GM12864 (cell line): ENCODE data around the gene RBFOX2.

Experiments used
- DNase-seq: peaks from one replicate; pipeline ENCODE4 v3.0.0-alpha.2; 2011; ENCODE audit warnings: low read depth
- H3K4me3 ChIP-seq: 2 replicates; pipeline ENCODE4 v1.5.1; 2011; ENCODE audit warnings: mild to moderate bottlenecking, low read depth, low read length, control low read depth
- TF ChIP-seq, protein P1 (sequence below): IDR thresholded peaks from 2 replicates; pipeline ENCODE4 v1.5.1; 2011; ENCODE audit warnings: low read depth, mild to moderate bottlenecking, moderate library complexity, low read length, control low read depth, inconsistent platforms; ENCODE audit errors: missing control alignments

RBFOX2 gene

DNA sequence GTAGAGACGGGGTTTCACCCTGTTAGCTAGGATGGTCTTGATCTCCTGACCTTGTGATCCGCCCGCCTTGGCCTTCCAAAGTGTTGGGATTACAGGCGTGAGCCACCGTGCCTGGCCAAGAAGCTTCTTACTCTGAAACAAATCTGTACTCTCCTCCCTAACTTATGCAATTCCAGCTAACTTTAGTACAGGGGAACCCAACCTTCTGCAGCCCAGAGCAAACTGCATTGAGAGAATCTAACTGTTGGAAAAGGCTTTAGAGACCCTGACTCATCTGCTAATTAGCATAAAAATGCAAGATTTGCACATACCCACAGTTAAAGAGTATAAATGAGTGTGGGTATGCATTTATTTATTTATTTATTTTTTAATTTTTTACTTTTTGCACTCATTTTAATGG, 246.1 kb downstream of the RBFOX2 start:
- TF ChIP-seq, protein P1, sequence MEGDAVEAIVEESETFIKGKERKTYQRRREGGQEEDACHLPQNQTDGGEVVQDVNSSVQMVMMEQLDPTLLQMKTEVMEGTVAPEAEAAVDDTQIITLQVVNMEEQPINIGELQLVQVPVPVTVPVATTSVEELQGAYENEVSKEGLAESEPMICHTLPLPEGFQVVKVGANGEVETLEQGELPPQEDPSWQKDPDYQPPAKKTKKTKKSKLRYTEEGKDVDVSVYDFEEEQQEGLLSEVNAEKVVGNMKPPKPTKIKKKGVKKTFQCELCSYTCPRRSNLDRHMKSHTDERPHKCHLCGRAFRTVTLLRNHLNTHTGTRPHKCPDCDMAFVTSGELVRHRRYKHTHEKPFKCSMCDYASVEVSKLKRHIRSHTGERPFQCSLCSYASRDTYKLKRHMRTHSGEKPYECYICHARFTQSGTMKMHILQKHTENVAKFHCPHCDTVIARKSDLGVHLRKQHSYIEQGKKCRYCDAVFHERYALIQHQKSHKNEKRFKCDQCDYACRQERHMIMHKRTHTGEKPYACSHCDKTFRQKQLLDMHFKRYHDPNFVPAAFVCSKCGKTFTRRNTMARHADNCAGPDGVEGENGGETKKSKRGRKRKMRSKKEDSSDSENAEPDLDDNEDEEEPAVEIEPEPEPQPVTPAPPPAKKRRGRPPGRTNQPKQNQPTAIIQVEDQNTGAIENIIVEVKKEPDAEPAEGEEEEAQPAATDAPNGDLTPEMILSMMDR, result no peak
- no peak overlapping the region for H3K4me3 ChIP-seq
- DNase-seq, result no peak

- no peak for DNase-seq
- TF ChIP-seq, protein P1, result no peak
- no peak overlapping the region for H3K4me3 ChIP-seq
Measured at GRCh38 chr22:35781898-35782297, 246.7 kb downstream of the RBFOX2 start.

DNA sequence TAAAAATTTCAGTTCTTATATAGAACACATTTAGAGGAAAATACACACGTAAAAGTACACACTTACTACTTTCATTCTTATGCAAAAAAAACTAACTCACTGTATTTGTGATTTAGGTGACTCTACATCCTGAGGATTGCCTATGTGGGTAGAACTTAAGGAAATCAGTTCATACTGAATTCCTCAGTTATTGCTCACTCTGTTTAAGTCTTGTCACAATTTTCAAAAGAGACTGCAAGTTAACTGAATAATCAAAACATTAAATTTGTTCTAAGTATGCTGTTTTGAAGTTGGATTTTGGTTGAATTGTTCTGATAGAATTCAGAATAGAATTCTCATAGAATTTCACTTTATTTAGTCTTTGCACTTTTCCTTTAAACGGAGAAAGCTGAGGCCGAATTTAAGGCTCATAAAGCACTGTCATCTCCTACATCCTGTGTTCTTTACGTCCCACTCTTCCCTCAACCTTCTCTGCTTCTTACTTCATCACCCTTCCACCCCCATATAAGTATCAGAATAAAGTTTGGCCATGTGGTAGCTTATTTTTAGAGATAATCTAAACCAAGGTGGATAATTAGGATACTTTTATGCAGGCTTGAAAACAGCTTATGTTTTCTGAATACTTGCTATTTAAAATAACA, 251.2 kb downstream of the RBFOX2 start:
- DNase-seq, result no peak
- no peak overlapping the region for H3K4me3 ChIP-seq
- TF ChIP-seq, protein P1, result no peak

GRCh38 chr22:35775339-35775738, 253.3 kb downstream of the RBFOX2 start:
- DNase-seq, result no peak
- TF ChIP-seq, protein P1, result no peak
- H3K4me3 ChIP-seq, result no peak overlapping the region

- DNase-seq, result no peak
- H3K4me3 ChIP-seq, result no peak overlapping the region
- TF ChIP-seq, protein P1, result no peak
Measured at GRCh38 chr22:35769974-35770373, 258.6 kb downstream of the RBFOX2 start.

- TF ChIP-seq, protein P1, result no peak
- H3K4me3 ChIP-seq, result no peak overlapping the region
- no peak for DNase-seq
Measured at GRCh38 chr22:35766654-35767580, 261.7 kb downstream of the RBFOX2 start.
